Measurements from ENCODE around the gene AKAP6. TPM values are rescaled to one million over a fixed set of nuclear protein-coding genes. Genes with fewer than 3 reads are reported as not detected.
"Not testable (repeated sequence)": the region's sequence is repeated elsewhere in the genome, so short reads cannot be mapped to it uniquely, and the experiment has no call there.

The AKAP6 gene
- total RNA-seq, 2 donors from 2014 or later, result 3.6 to 9.9 TPM

- no peak for DNase-seq (ENCODE audit: low spot score)
- 52% methylated on average over 3 of the region's 3 CpGs for WGBS
Measured at GRCh38 chr14:32784405-32784804, 455.3 kb downstream of the AKAP6 start.

GRCh38 chr14:32785585-32785984 is 456.5 kb downstream of the AKAP6 start:
- H3K9me3 ChIP-seq, result no peaks in the 10 kb centered on the region
- DNase-seq (ENCODE audit: low spot score), result no peak
- H3K4me3 ChIP-seq, result no peak overlapping the region
- H3K27me3 ChIP-seq (replicated peaks; ENCODE audit: insufficient read depth), result no peaks in the 10 kb centered on the region
- 72% methylated on average over 4 of the region's 4 CpGs for WGBS
- H3K4me1 ChIP-seq (replicated peaks), result no peaks in the 10 kb centered on the region
- no peak overlapping the region for H3K27ac ChIP-seq
- no peaks in the 10 kb centered on the region for H3K36me3 ChIP-seq
- no peak for TF ChIP-seq POLR2AphosphoS5 (IDR thresholded peaks at IDR 0.05)
- TF ChIP-seq POLR2A (IDR thresholded peaks at IDR 0.05), result no peak
- no peak for TF ChIP-seq CTCF (IDR thresholded peaks at IDR 0.05)
- intact Hi-C loops (cut with DNase I), result no loop called here

More at GRCh38 chr14:32784405-32784804, 455.3 kb downstream of the AKAP6 start:
- intact Hi-C loops (cut with DNase I), result no loop called here
- no peaks in the 10 kb centered on the region for H3K9me3 ChIP-seq
- no peaks in the 10 kb centered on the region for H3K4me1 ChIP-seq (replicated peaks)
- no peaks in the 10 kb centered on the region for H3K27me3 ChIP-seq (replicated peaks; ENCODE audit: insufficient read depth)
- no peak overlapping the region for H3K4me3 ChIP-seq
- no peak overlapping the region for H3K27ac ChIP-seq
- no peak for TF ChIP-seq POLR2AphosphoS5 (IDR thresholded peaks at IDR 0.05)
- no peaks in the 10 kb centered on the region for H3K36me3 ChIP-seq

DNA sequence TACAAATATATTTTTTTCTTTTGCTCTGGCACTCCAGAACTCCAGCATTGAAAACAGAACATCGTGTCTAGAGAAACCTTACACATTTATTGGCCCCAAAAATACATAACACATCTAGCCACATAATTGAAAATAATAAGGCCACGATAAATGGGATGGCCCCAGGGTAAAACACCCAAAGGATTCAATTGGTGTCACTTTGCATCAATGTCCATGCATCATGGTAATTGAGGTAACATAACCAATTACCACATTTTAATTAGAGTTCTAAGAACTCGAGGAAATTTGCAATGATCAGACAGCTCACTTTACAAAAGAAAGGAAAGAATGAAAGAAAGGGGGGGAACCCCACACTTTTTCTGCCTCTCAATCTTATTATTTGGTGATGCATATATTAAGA is 457.8 kb downstream of the AKAP6 start:
- Histone ChIP-seq H3K4me3 (no peak overlapping the region), H3K4me1 (replicated peaks) (no peaks in the 10 kb centered on the region), H3K36me3 (no peaks in the 10 kb centered on the region), H3K27me3 (replicated peaks; ENCODE audit: insufficient read depth) (no peaks in the 10 kb centered on the region), H3K27ac (no peak overlapping the region), H3K9me3 (no peaks in the 10 kb centered on the region)
- no peak for DNase-seq (ENCODE audit: low spot score)
- no peak for TF ChIP-seq POLR2AphosphoS5 (IDR thresholded peaks at IDR 0.05)
- TF ChIP-seq CTCF (IDR thresholded peaks at IDR 0.05), result no peak
- no peak for TF ChIP-seq POLR2A (IDR thresholded peaks at IDR 0.05)
- intact Hi-C loops (cut with DNase I), result no loop called here
- WGBS, result 73% methylated on average over 3 of the region's 3 CpGs

GRCh38 chr14:32793033-32793432 is 463.9 kb downstream of the AKAP6 start:
- H3K9me3 ChIP-seq; H3K4me3 ChIP-seq; H3K27me3 ChIP-seq (replicated peaks; ENCODE audit: insufficient read depth); intact Hi-C loops (cut with DNase I); DNase-seq (ENCODE audit: low spot score); H3K27ac ChIP-seq; H3K4me1 ChIP-seq (replicated peaks); H3K36me3 ChIP-seq: not testable (repeated sequence)

DNA sequence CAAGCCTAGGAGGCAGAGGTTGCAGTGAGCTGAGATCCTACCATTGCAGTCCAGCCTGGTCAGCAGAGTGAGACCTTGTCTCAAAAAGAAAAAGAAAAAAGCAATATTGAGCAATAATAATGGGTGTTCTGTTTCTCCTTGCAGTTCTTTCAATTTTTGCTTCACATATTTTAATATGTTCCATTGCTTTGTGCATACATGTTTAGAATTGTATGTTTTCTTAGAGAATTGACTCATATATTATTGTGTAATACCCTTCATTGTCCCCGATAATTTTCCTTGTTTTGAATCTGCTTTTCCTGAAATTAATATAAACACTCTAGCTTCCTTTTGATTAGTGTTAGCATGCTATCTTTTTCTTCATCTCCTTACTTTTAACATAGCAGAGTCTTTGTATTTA is 471.2 kb downstream of the AKAP6 start:
- intact Hi-C loops (cut with DNase I), result no loop called here
- Histone ChIP-seq H3K4me3 (no peak overlapping the region), H3K27ac (no peak overlapping the region), H3K27me3 (replicated peaks; ENCODE audit: insufficient read depth) (no peaks in the 10 kb centered on the region), H3K9me3 (no peaks in the 10 kb centered on the region), H3K36me3 (no peaks in the 10 kb centered on the region), H3K4me1 (replicated peaks) (no peaks in the 10 kb centered on the region)
- 94% methylated on average over 1 of the region's 1 CpG for WGBS
- no peak for TF ChIP-seq POLR2A (IDR thresholded peaks at IDR 0.05)
- DNase-seq (ENCODE audit: low spot score), result no peak

GRCh38 chr14:32802295-32802694 is 473.2 kb downstream of the AKAP6 start:
- no peak for TF ChIP-seq CTCF (IDR thresholded peaks at IDR 0.05)
- 98% methylated on average over 1 of the region's 1 CpG for WGBS
- no peaks in the 10 kb centered on the region for H3K9me3 ChIP-seq

More at GRCh38 chr14:32802295-32802694, 473.2 kb downstream of the AKAP6 start:
- Histone ChIP-seq H3K4me1 (replicated peaks) (no peaks in the 10 kb centered on the region), H3K4me3 (no peak overlapping the region), H3K27ac (no peak overlapping the region), H3K36me3 (no peaks in the 10 kb centered on the region), H3K27me3 (replicated peaks; ENCODE audit: insufficient read depth) (no peaks in the 10 kb centered on the region)
- intact Hi-C loops (cut with DNase I), result no loop called here
- no peak for DNase-seq (ENCODE audit: low spot score)
